Naive thymus-derived CD8-positive, alpha-beta T cell (primary cell): Measurements from ENCODE around the gene DAPK2. TPM values are rescaled to one million over a fixed set of nuclear protein-coding genes. Genes with fewer than 3 reads are reported as not detected.
A peak's percentile ranks its signal among the peaks of the same experiment; 100 is the strongest.

Experiments
- ATAC-seq, 2 donors: fragments of 150-1000 bp; cut with Tn5 transposase in 1 of 2; sonication (Bioruptor Pico), chemical (Tn5 transposase) in 1 of 2; 1 replicate in 1 of 2; 2 replicates in 1 of 2; pipeline ENCODE4 v1.10.0; 2021; ENCODE audit warnings: mild to moderate bottlenecking in 2 of 2, moderate library complexity in 2 of 2
- POLR2A ChIA-PET: fragments of 350-600 bp; sonication (Branson Sonifier 250); formaldehyde crosslinking; loops from one replicate; lab custom pipeline; 2021; ENCODE audit warnings: antibody characterized with exemption; lab: Charles Lee
- DNase-seq, 10 donors: peaks; one replicate each; pipeline versions ENCODE4 v3.0.0 to v3.0.0-alpha.2; 2020 to 2022
- H3K27ac Mint-ChIP-seq, 10 donors: one replicate each; pipeline ENCODE4 v1.8.0; 2020 to 2022; ENCODE audit warnings: mild to moderate bottlenecking in 10 of 10, mixed read lengths in 10 of 10, moderate library complexity in 4 of 10, inconsistent platforms in 1 of 10
- H3K27me3 Mint-ChIP-seq, 5 donors: one replicate each; pipeline ENCODE4 v1.8.0; 2021 to 2022; ENCODE audit warnings: mixed read lengths in 5 of 5
- H3K36me3 Mint-ChIP-seq, 3 donors: one replicate each; pipeline ENCODE4 v1.8.0; 2020 to 2022; ENCODE audit warnings: mixed read lengths in 3 of 3, mild to moderate bottlenecking in 2 of 3, inconsistent platforms in 1 of 3
- H3K4me1 Mint-ChIP-seq, 4 donors: one replicate each; pipeline ENCODE4 v1.8.0; 2021 to 2022; ENCODE audit warnings: mixed read lengths in 4 of 4
- H3K4me3 Mint-ChIP-seq, 10 donors: one replicate each; pipeline ENCODE4 v1.8.0; 2020 to 2022; ENCODE audit warnings: mild to moderate bottlenecking in 10 of 10, mixed read lengths in 10 of 10, moderate library complexity in 6 of 10, inconsistent platforms in 1 of 10
- H3K9me3 Mint-ChIP-seq, 9 donors: one replicate each; pipeline ENCODE4 v1.8.0; 2020 to 2022; ENCODE audit warnings: mixed read lengths in 9 of 9, mild to moderate bottlenecking in 3 of 9, inconsistent platforms in 1 of 9, moderate library complexity in 1 of 9
- polyA plus RNA-seq, 3 donors: library from polyadenylated mRNA; unstranded; fragments of 300-500 nt; fragmentation: Illumina TruSeq; gene quantifications; one replicate each; pipeline ENCODE4 v1.2.3, GENCODE V29; 2021
- total RNA-seq, 8 experiments: library from RNA in 2 of 8; stranded (reverse) in 2 of 8; gene quantifications; one replicate each; pipeline ENCODE4 v1.2.3 and lab custom pipeline; 2021 to 2026

DAPK2 gene
- total and polyA plus RNA-seq, 5 experiments from 2014 or later, result 0.41 to 4.0 (median 1.3) TPM

DNA sequence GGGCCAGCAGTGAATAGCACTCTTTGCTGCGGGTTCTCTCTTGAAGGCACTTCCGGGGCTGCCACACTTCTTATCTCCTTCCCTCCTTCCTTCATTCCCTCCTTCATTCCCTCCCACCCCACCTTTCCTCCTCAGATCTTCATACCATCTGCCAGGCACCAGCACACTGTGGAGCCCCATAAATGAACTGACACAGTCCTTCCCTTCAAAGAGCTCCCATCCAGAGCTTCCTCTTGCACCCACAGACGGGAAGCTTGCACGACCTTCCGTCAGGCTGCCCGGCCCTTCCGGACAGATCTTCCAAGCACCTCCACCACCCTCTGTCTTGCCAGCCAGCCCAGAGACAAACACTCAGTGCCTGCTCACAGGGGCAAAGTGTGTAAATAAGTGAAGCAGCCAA lies 147.1 kb downstream of the DAPK2 start:
- no peak for DNase-seq
- Mint-ChIP-seq H3K27me3 (no peaks in the 10 kb centered on the region), H3K4me3 (peak overlapping the region; percentile 34 to 76 (median 56)), H3K4me1 (peaks cover 34 to 74% (median 67%) of the 10 kb centered on the region in 4 donors), H3K27ac (peak overlapping the region; percentile 37 to 91 (median 74)), H3K36me3 (no peaks in the 10 kb centered on the region), H3K9me3 (no peaks in the 10 kb centered on the region)
- peak; percentile 39 to 47 for ATAC-seq
- POLR2A ChIA-PET, result interaction anchor here (0.6 to 1.2 kb wide), 2 partner anchors 169 to 476 kb away, joined by 3 to 5 read pairs; no protein-coding TSS in a partner anchor

GRCh38 chr15:63896336-63897115 lies 149.8 kb downstream of the DAPK2 start:
- no peaks in the 10 kb centered on the region for H3K36me3 Mint-ChIP-seq
- H3K4me3 Mint-ChIP-seq, result peak overlapping the region in 4 of 10 donors; percentile 4 to 59 (median 45)
- POLR2A ChIA-PET, result interaction anchor here (0.6 to 1.2 kb wide), 2 partner anchors 8 to 51 kb away, joined by 3 read pairs; no protein-coding TSS in a partner anchor
- ATAC-seq (no peak), DNase-seq (no peak)
- peaks cover 52 to 93% (median 88%) of the 10 kb centered on the region in 4 donors for H3K4me1 Mint-ChIP-seq
- H3K27me3 Mint-ChIP-seq, result no peaks in the 10 kb centered on the region
- peak overlapping the region; percentile 15 to 90 (median 78) for H3K27ac Mint-ChIP-seq
- H3K9me3 Mint-ChIP-seq, result no peaks in the 10 kb centered on the region

GRCh38 chr15:63895787-63896218 lies 150.5 kb downstream of the DAPK2 start:
- POLR2A ChIA-PET, result interaction anchor here (1.2 kb wide), 1 partner anchor 9 kb away, joined by 3 read pairs; no protein-coding TSS in a partner anchor
- Mint-ChIP-seq H3K9me3 (no peaks in the 10 kb centered on the region), H3K4me1 (peaks cover 55 to 98% (median 94%) of the 10 kb centered on the region in 4 donors)

GRCh38 chr15:63895194-63895593 lies 151.1 kb downstream of the DAPK2 start:
- Mint-ChIP-seq H3K27ac (peak overlapping the region; percentile 60 to 95 (median 86)), H3K27me3 (no peaks in the 10 kb centered on the region), H3K4me3 (peak overlapping the region in 6 of 10 donors; percentile 20 to 74 (median 50)), H3K4me1 (peaks cover 51 to 93% (median 90%) of the 10 kb centered on the region in 4 donors), H3K36me3 (no peaks in the 10 kb centered on the region), H3K9me3 (no peaks in the 10 kb centered on the region)
- no peak for ATAC-seq
- POLR2A ChIA-PET, result interaction anchor here (0.9 to 1.0 kb wide), 2 partner anchors 11 to 115 kb away, joined by 3 read pairs; no protein-coding TSS in a partner anchor
- no peak for DNase-seq

More at GRCh38 chr15:63895787-63896218, 150.5 kb downstream of the DAPK2 start:
- no peak for ATAC-seq
- no peaks in the 10 kb centered on the region for H3K27me3 Mint-ChIP-seq
- H3K36me3 Mint-ChIP-seq, result no peaks in the 10 kb centered on the region
- peak overlapping the region in 4 of 10 donors; percentile 33 to 59 (median 46) for H3K4me3 Mint-ChIP-seq
- DNase-seq, result no peak
- peak overlapping the region in 9 of 10 donors; percentile 38 to 90 (median 83) for H3K27ac Mint-ChIP-seq

DNA sequence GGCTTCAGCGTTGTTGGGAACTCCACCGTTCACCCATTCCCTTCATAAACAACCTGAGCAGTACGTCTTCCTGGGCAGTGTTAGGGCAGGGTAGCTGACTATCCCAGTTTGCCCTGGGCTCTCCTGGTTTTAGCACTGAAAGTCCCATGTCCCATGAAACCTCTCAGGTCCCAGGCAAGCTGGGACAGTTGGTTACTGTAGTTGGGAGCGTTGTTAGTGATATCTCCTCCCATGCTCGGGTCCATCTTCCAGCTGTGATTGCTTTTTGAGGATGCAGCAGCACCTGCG lies 151.7 kb downstream of the DAPK2 start:
- POLR2A ChIA-PET, result interaction anchor here (0.9 to 1.1 kb wide), 3 partner anchors 11 to 116 kb away, joined by 3 read pairs; no protein-coding TSS in a partner anchor
- Mint-ChIP-seq H3K27ac (peak overlapping the region in 7 of 10 donors; percentile 60 to 91 (median 84)), H3K9me3 (no peaks in the 10 kb centered on the region), H3K4me3 (peak overlapping the region in 3 of 10 donors; percentile 14 to 59 (median 47)), H3K36me3 (no peaks in the 10 kb centered on the region), H3K4me1 (peaks cover 50 to 89% (median 88%) of the 10 kb centered on the region in 4 donors), H3K27me3 (no peaks in the 10 kb centered on the region)
- DNase-seq, result no peak
- no peak for ATAC-seq

DNA sequence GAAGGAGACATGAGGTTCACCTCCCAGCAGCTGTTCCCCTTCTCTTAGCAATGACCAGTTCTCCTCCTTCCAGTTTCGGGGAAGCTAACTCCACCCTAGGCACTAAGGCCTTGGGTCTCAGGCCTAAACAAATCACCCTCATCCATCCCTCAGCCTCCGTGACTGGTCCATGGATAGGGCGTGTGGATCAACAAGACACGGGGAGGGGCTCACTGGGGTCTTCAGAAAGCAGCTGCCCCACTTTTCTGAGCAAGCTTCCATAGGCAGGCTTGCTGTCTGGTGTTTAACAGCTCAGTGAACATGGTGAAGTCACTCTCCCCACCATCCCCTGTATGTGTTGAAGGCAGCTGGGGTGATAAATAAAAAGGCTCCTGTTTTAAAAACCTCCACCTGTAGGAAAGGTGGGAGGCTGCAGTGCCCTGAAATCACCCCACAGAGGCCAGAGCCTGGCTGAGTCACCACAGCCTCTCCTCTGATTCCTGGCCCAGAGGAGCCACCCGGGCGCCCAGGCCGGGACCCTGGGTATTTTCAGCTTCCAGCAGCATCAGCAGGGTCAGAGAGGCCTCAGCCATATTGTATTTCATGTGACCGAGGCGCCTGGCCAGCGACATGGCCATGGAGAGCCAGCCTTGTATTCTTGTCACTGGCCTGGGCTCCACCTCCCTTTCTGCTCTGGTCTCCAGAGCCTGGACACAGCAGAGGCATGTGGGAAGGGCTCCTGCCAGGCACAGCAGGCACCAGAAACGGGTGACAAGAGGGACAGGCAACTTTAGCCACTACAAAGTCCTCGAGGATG lies 152.2 kb downstream of the DAPK2 start:
- DNase-seq (no peak), ATAC-seq (no peak)
- POLR2A ChIA-PET, result interaction anchor here (0.8 to 2.2 kb wide), 6 partner anchors 8 to 117 kb away, joined by 3 to 12 read pairs (median 4); partner anchors contain the start of gene HERC1
- no peaks in the 10 kb centered on the region for H3K9me3 Mint-ChIP-seq
- H3K27me3 Mint-ChIP-seq, result no peaks in the 10 kb centered on the region
- H3K4me1 Mint-ChIP-seq, result peaks cover 45 to 88% (median 84%) of the 10 kb centered on the region in 4 donors
- peak overlapping the region in 8 of 10 donors; percentile 18 to 81 (median 62) for H3K4me3 Mint-ChIP-seq
- H3K27ac Mint-ChIP-seq, result peak overlapping the region; percentile 83 to 97 (median 95)
- H3K36me3 Mint-ChIP-seq, result no peaks in the 10 kb centered on the region

- H3K4me3 Mint-ChIP-seq, result peak overlapping the region; percentile 47 to 81 (median 65)
- no peaks in the 10 kb centered on the region for H3K36me3 Mint-ChIP-seq
- peak overlapping the region; percentile 83 to 97 (median 95) for H3K27ac Mint-ChIP-seq
- ATAC-seq (peak; percentile 92 to 97), DNase-seq (peak; percentile 38 to 90 (median 80))
- H3K4me1 Mint-ChIP-seq, result peaks cover 51 to 89% (median 85%) of the 10 kb centered on the region in 4 donors
- POLR2A ChIA-PET, result interaction anchor here (0.5 to 3.0 kb wide), 12 partner anchors 10 to 141 kb away, joined by 3 to 17 read pairs (median 4); partner anchors contain the start of gene HERC1
- H3K9me3 Mint-ChIP-seq, result no peaks in the 10 kb centered on the region
- no peaks in the 10 kb centered on the region for H3K27me3 Mint-ChIP-seq
These were observed 153.4 kb downstream of the DAPK2 start for GRCh38 chr15:63892794-63893441.

GRCh38 chr15:63891768-63892133 lies 154.5 kb downstream of the DAPK2 start:
- peaks cover 43 to 86% (median 79%) of the 10 kb centered on the region in 4 donors for H3K4me1 Mint-ChIP-seq
- H3K36me3 Mint-ChIP-seq, result no peaks in the 10 kb centered on the region
- peak overlapping the region; percentile 83 to 97 (median 95) for H3K27ac Mint-ChIP-seq
- H3K27me3 Mint-ChIP-seq, result no peaks in the 10 kb centered on the region
- DNase-seq, result no peak
- ATAC-seq, result no peak
- POLR2A ChIA-PET, result interaction anchor here (1.1 to 3.0 kb wide), 4 partner anchors 9 to 61 kb away, joined by 3 to 17 read pairs (median 6); no protein-coding TSS in a partner anchor
- H3K9me3 Mint-ChIP-seq, result no peaks in the 10 kb centered on the region
- H3K4me3 Mint-ChIP-seq, result peak overlapping the region; percentile 1 to 73 (median 38)

DNA sequence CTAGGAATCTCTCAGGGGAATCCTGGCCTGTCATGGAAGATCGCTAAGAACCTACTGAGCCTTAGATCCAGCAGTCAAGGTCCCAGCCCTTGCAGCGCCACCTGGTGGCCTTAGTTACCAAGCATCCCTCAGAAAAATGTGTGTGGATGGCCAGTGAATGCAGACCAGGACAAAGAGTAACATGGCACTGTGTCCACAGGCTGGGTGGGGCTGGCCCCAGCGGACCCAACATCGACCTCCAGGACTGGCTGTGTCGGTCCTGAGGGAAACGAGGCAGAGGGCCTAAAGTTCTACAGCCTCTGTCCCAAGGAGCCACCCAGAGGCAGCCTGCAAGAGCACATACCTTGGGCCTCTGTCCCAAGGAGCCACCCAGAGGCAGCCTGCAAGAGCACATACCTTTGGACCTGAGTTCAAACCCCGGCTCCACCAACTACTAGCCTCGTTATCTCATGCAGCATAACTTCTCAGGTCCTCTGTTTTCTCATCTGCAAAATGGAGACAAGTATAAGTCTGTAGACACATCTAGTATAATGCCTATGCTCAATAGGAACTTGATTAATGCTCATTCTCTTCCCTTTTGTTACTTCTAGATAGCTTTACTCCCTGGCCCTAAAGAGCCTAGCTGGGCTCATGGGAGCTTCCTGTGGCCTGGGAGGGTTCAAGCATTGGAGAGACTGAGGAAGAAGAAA lies 155.1 kb downstream of the DAPK2 start:
- no peak for ATAC-seq
- H3K4me3 Mint-ChIP-seq, result peak overlapping the region in 6 of 10 donors; percentile 15 to 73 (median 53)

GRCh38 chr15:63890617-63891016 lies 155.7 kb downstream of the DAPK2 start:
- Mint-ChIP-seq H3K4me3 (no peak overlapping the region), H3K4me1 (peaks cover 35 to 74% (median 68%) of the 10 kb centered on the region in 4 donors)

More for the DNA sequence above, 155.1 kb downstream of the DAPK2 start:
- H3K36me3 Mint-ChIP-seq, result no peaks in the 10 kb centered on the region
- POLR2A ChIA-PET, result interaction anchor here (0.5 to 3.0 kb wide), 6 partner anchors 10 to 139 kb away, joined by 3 to 17 read pairs (median 4); no protein-coding TSS in a partner anchor
- H3K4me1 Mint-ChIP-seq, result peaks cover 40 to 80% (median 74%) of the 10 kb centered on the region in 4 donors
- no peaks in the 10 kb centered on the region for H3K27me3 Mint-ChIP-seq
- peak overlapping the region; percentile 83 to 97 (median 95) for H3K27ac Mint-ChIP-seq
- H3K9me3 Mint-ChIP-seq, result no peaks in the 10 kb centered on the region
- DNase-seq, result peak; percentile 37 to 78 (median 64)

DNA sequence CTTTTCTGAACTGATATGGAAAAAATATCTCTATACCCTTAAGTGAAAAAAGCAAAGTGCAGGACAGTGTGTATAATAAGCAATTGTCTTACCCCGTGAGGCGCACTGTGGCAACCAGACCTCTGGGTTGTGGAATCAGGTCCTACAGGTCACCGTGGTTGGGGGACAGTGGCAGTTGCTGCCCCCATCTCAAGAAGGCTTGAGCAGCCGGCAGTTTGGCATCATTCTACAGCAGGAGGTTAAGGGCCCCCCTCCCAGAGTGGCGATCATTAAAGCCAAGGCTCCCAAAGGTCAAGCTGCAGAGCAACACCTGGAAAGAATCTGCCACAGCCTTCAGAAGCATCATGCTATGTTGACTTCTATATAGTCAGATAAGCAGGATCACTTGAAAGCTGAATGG lies 156.5 kb downstream of the DAPK2 start:
- H3K27ac Mint-ChIP-seq, result peak overlapping the region in 6 of 10 donors; percentile 20 to 68 (median 43)
- peaks cover 30 to 66% (median 60%) of the 10 kb centered on the region in 4 donors for H3K4me1 Mint-ChIP-seq
- DNase-seq (no peak), ATAC-seq (no peak)
- POLR2A ChIA-PET, result interaction anchor here (1.0 to 3.0 kb wide), 3 partner anchors 30 to 137 kb away, joined by 4 to 17 read pairs (median 4); no protein-coding TSS in a partner anchor
- H3K27me3 Mint-ChIP-seq, result no peaks in the 10 kb centered on the region
- H3K9me3 Mint-ChIP-seq, result no peaks in the 10 kb centered on the region
- no peak overlapping the region for H3K4me3 Mint-ChIP-seq
- no peaks in the 10 kb centered on the region for H3K36me3 Mint-ChIP-seq

More at GRCh38 chr15:63890617-63891016, 155.7 kb downstream of the DAPK2 start:
- H3K27ac Mint-ChIP-seq, result peak overlapping the region in 8 of 10 donors; percentile 87 to 96 (median 95)
- no peaks in the 10 kb centered on the region for H3K36me3 Mint-ChIP-seq
- H3K9me3 Mint-ChIP-seq, result no peaks in the 10 kb centered on the region
- POLR2A ChIA-PET, result interaction anchor here (0.6 to 3.0 kb wide), 6 partner anchors 9 to 138 kb away, joined by 3 to 17 read pairs (median 4); no protein-coding TSS in a partner anchor
- DNase-seq (no peak), ATAC-seq (no peak)
- H3K27me3 Mint-ChIP-seq, result no peaks in the 10 kb centered on the region
